HepG2 (cell line): ENCODE data around the gene WDR62. TPM values are rescaled to one million over a fixed set of nuclear protein-coding genes. Genes with fewer than 3 reads are reported as not detected.

Experiments
- ATAC-seq: fragments of 200-7000 bp; cut with Tn5 transposase; 3 replicates; pipeline ENCODE4 v1.9.1; 2020; ENCODE audit warnings: mild to moderate bottlenecking, moderate library complexity
- BruUV-seq: library from RNA; stranded (reverse); fragments of 400-500 nt; replicated peaks from 2 replicates; lab custom pipeline; 2021; lab: Mats Ljungman, UMichigan
- CTCF ChIA-PET: fragments of 300-600 bp; formaldehyde crosslinking; extraction: SDS; loops from one replicate; lab custom pipeline; 2021; ENCODE audit warnings: low total read pairs, inconsistent platforms, low intra/inter-chr PET ratio; lab: Yijun Ruan, JAX
- POLR2A ChIA-PET: fragments of 350-600 bp; sonication (Branson Sonifier 250); formaldehyde crosslinking; loops from one replicate; lab custom pipeline; 2020; ENCODE audit warnings: antibody characterized with exemption, inconsistent platforms; lab: Yijun Ruan, JAX
- DNase-seq: peaks from one replicate; pipeline ENCODE4 v3.0.0-alpha.2; 2015; ENCODE audit warnings: low spot score
- FAIRE-seq: peaks from 3 replicates; lab custom pipeline; 2011; peaks lifted over from hg19 to GRCh38; lab: Jason Lieb, UNC
- H2AFZ ChIP-seq: one replicate; pipeline ENCODE4 v1.6.1; 2011; ENCODE audit warnings: low read length, inconsistent platforms
- H3K27ac ChIP-seq: fragments of 300-600 bp; 3 replicates; pipeline ENCODE4 v1.8.0; 2011; ENCODE audit warnings: mixed run types, mild to moderate bottlenecking, mixed read lengths, low read length, inconsistent platforms; ENCODE audit not compliant: insufficient read depth; ENCODE audit errors: extremely low read length
- H3K27me3 ChIP-seq, 2 experiments: fragments of 200-600 bp in 1 of 2; 2 replicates in 1 of 2; 3 replicates in 1 of 2; pipeline versions ENCODE4 v1.6.0 to v1.8.0; 2011; ENCODE audit warnings: low read length in 2 of 2, mild to moderate bottlenecking in 2 of 2, moderate library complexity in 2 of 2, inconsistent platforms in 1 of 2; ENCODE audit not compliant: insufficient read depth in 2 of 2, control insufficient read depth in 1 of 2
- H3K36me3 ChIP-seq, 2 experiments: fragments of 200-600 bp in 1 of 2; replicated peaks in 1 of 2; 2 replicates in 1 of 2; 3 replicates in 1 of 2; pipeline versions ENCODE4 v1.5.1 to v1.8.0; 2011; ENCODE audit warnings: low read length in 2 of 2, inconsistent platforms in 1 of 2; ENCODE audit not compliant: insufficient read depth in 2 of 2, control insufficient read depth in 1 of 2
- H3K4me1 ChIP-seq: 2 replicates; pipeline ENCODE4 v1.5.1; 2012; ENCODE audit warnings: low read length, inconsistent platforms; ENCODE audit not compliant: insufficient read depth
- H3K4me2 ChIP-seq: 2 replicates; pipeline ENCODE4 v1.6.0; 2011; ENCODE audit warnings: low read depth, low read length, inconsistent platforms
- H3K4me3 ChIP-seq, 3 experiments: fragments of 200-600 bp in 1 of 3; sonication (generic), shearing (Covaris generic) in 1 of 3; replicated peaks in 1 of 3; 2 replicates each; pipeline ENCODE4 v1.5.1; 2011 to 2016; ENCODE audit warnings: low read length in 3 of 3, inconsistent platforms in 2 of 3, low read depth in 2 of 3, mild to moderate bottlenecking in 2 of 3, control low read depth in 1 of 3, mixed read lengths in 1 of 3; ENCODE audit not compliant: insufficient read depth in 1 of 3
- H3K79me2 ChIP-seq: one replicate; pipeline ENCODE4 v1.6.1; 2011; ENCODE audit warnings: low read length, inconsistent platforms; ENCODE audit not compliant: insufficient read depth
- H3K9ac ChIP-seq: 2 replicates; pipeline ENCODE4 v1.6.0; 2011; ENCODE audit warnings: mild to moderate bottlenecking, low read depth, low read length, inconsistent platforms; ENCODE audit not compliant: insufficient read depth
- H3K9me3 ChIP-seq: 2 replicates; pipeline ENCODE4 v1.5.1; 2012; ENCODE audit warnings: mild to moderate bottlenecking, low read length
- H4K20me1 ChIP-seq: 2 replicates; pipeline ENCODE4 v1.6.0; 2011; ENCODE audit warnings: inconsistent platforms, mild to moderate bottlenecking, low read length, moderate library complexity; ENCODE audit not compliant: insufficient read depth
- CREB1 ChIP-seq, 2 experiments: fragments of 450-650 bp in 1 of 2; IDR thresholded peaks; 2 replicates each; pipeline ENCODE4 v1.6.1; 2016 to 2017; ENCODE audit warnings: control low read depth in 1 of 2, mild to moderate bottlenecking in 1 of 2, missing compliant biosample characterization in 1 of 2, missing genetic modification characterization in 1 of 2
- HOXD1 ChIP-seq: sonication (generic); formaldehyde crosslinking; IDR thresholded peaks from 2 replicates; pipeline ENCODE4 v1.5.0; 2020; ENCODE audit warnings: missing genetic modification reagents
- IRF2 ChIP-seq: IDR thresholded peaks from 2 replicates; pipeline ENCODE4 v1.6.1; 2018; ENCODE audit warnings: missing genetic modification reagents, missing compliant biosample characterization
- KLF15 ChIP-seq: sonication (generic); formaldehyde crosslinking; IDR thresholded peaks from 2 replicates; pipeline ENCODE4 v1.8.1; 2023; ENCODE audit warnings: borderline replicate concordance, mild to moderate bottlenecking, inconsistent platforms, missing genetic modification reagents, mixed read lengths
- MAZ ChIP-seq, 2 experiments: sonication (generic) in 1 of 2; formaldehyde crosslinking in 1 of 2; IDR thresholded peaks; 2 replicates each; pipeline versions ENCODE4 v1.5.0 to v1.6.1; 2012 to 2020; ENCODE audit warnings: low read depth in 2 of 2, mild to moderate bottlenecking in 2 of 2, borderline replicate concordance in 1 of 2, improper control_type of control experiment in 1 of 2, low read length in 1 of 2, missing genetic modification reagents in 1 of 2, moderate library complexity in 1 of 2
- NFE2L2 ChIP-seq: fragments of 150-350 bp; IDR thresholded peaks from 2 replicates; pipeline ENCODE4 v1.6.1; 2014; ENCODE audit warnings: low read length
- TOE1 ChIP-seq: sonication (generic); formaldehyde crosslinking; IDR thresholded peaks from 2 replicates; pipeline ENCODE4 v1.4.0; 2020; ENCODE audit warnings: mild to moderate bottlenecking, missing genetic modification reagents
- ZNF12 ChIP-seq: sonication (generic); formaldehyde crosslinking; IDR thresholded peaks from 2 replicates; pipeline ENCODE4 v1.5.0; 2020; ENCODE audit warnings: missing genetic modification reagents
- ZNF143 ChIP-seq: sonication (generic); formaldehyde crosslinking; IDR thresholded peaks from 2 replicates; pipeline ENCODE4 v1.4.0; 2020; ENCODE audit warnings: missing genetic modification reagents
- ZNF264 ChIP-seq: sonication (generic); formaldehyde crosslinking; IDR thresholded peaks from 2 replicates; pipeline ENCODE4 v1.4.0; 2020; ENCODE audit warnings: missing genetic modification reagents
- ZNF776 ChIP-seq: sonication (generic); formaldehyde crosslinking; IDR thresholded peaks from 2 replicates; pipeline ENCODE4 v1.4.0; 2020; ENCODE audit warnings: mild to moderate bottlenecking, missing genetic modification reagents
- ZNF891 ChIP-seq: sonication (generic); formaldehyde crosslinking; IDR thresholded peaks from 2 replicates; pipeline ENCODE4 v1.5.0; 2020; ENCODE audit warnings: mild to moderate bottlenecking, missing genetic modification reagents
- in situ Hi-C: cut with HindIII; loops from 2 replicates; pipeline ENCODE4 v1.10.0; 2017; ENCODE audit warnings: low pct_unique_long_range_greater_than_20kb; ENCODE audit not compliant: extremely low pct_ligation_motif_present
- intact Hi-C: fragments of 100-400 bp; cut with micrococcal nuclease; formaldehyde crosslinking; loops from one replicate; pipeline ENCODE4 v1.10.0; 2022; ENCODE audit not compliant: unreplicated experiment
- polyA plus RNA-seq, 8 experiments: library from polyadenylated mRNA; depleted of rRNA in 3 of 8; stranded (reverse) in 7 of 8; unstranded in 1 of 8; fragments of >200 nt; fragmentation: Illumina TruSeq in 4 of 8; extraction: Trizol in 4 of 8; gene quantifications; 2 replicates each; pipeline versions ENCODE4 v1.2.1 to v1.2.3, GENCODE V29; 2011 to 2016; ENCODE audit warnings: low read depth in 4 of 8, missing spikeins in 1 of 8, mixed read lengths in 1 of 8; ENCODE audit not compliant: insufficient read depth in 1 of 8
- total RNA-seq, 5 experiments: library from RNA; depleted of rRNA; stranded (reverse); fragments of >200 nt; fragmentation: Illumina TruSeq; extraction: Trizol; gene quantifications; 2 replicates each; pipeline ENCODE4 v1.2.3, GENCODE V29; 2016; ENCODE audit warnings: low read depth in 1 of 5
- TF ChIP-seq, protein P1 (sequence below): sonication (generic); formaldehyde crosslinking; IDR thresholded peaks from 2 replicates; pipeline ENCODE4 v1.4.0; 2020; ENCODE audit warnings: mild to moderate bottlenecking, missing genetic modification reagents

The WDR62 gene
- total and polyA plus RNA-seq, 2 of the 13 experiments (the other 11 are each of a cell fraction or from before 2014, with no cell fraction given): 5.8 to 12.5 TPM

DNA sequence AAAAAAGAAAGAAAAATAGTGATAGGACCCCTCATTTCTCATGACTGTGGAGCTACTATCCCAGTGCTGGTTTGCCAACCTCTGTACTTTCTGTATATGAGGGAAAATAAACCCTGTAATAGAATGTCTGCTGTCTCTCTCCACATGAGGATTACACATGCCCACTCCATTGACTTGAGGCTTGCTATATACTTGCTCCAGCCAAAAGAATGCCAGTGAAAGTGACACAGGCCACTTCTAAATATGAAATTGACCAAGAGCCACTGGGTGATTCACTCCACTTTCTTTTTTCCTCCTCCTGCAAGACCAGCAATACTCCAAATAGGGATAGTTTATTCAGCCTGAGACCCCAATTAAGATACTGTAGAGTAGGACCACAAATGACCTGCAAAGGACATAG is 6.9 kb upstream of the WDR62 start:
- Histone ChIP-seq H3K27me3 (no peaks in the 10 kb centered on the region), H3K9me3 (no peaks in the 10 kb centered on the region), H2AFZ (no peak overlapping the region), H4K20me1 (no peaks in the 10 kb centered on the region), H3K27ac (no peak overlapping the region), H3K4me1 (peaks cover 21% of the 10 kb centered on the region), H3K36me3 (no peaks in the 10 kb centered on the region; a peak in 2 of 5 replicates), H3K4me3 (no peak overlapping the region), H3K4me2 (no peak overlapping the region), H3K79me2 (peaks cover 3% of the 10 kb centered on the region), H3K9ac (no peak overlapping the region)
- TF ChIP-seq ZNF264 (CRISPR knock-in tag): no peak
- TF ChIP-seq ZNF12 (CRISPR knock-in tag): no peak
- TF ChIP-seq, protein P1, sequence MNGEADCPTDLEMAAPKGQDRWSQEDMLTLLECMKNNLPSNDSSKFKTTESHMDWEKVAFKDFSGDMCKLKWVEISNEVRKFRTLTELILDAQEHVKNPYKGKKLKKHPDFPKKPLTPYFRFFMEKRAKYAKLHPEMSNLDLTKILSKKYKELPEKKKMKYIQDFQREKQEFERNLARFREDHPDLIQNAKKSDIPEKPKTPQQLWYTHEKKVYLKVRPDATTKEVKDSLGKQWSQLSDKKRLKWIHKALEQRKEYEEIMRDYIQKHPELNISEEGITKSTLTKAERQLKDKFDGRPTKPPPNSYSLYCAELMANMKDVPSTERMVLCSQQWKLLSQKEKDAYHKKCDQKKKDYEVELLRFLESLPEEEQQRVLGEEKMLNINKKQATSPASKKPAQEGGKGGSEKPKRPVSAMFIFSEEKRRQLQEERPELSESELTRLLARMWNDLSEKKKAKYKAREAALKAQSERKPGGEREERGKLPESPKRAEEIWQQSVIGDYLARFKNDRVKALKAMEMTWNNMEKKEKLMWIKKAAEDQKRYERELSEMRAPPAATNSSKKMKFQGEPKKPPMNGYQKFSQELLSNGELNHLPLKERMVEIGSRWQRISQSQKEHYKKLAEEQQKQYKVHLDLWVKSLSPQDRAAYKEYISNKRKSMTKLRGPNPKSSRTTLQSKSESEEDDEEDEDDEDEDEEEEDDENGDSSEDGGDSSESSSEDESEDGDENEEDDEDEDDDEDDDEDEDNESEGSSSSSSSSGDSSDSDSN (CRISPR knock-in tag): no peak
- TF ChIP-seq ZNF891 (CRISPR knock-in tag): no peak
- no peak for TF ChIP-seq HOXD1
- no peak for TF ChIP-seq TOE1
- no peak for TF ChIP-seq MAZ (IDR thresholded peaks at IDR 0.05; ENCODE audit: borderline replicate concordance, low read depth, low read length)
- TF ChIP-seq MAZ (CRISPR knock-in tag; IDR thresholded peaks at IDR 0.05; ENCODE audit: low read depth): no peak
- no peak for TF ChIP-seq ZNF143 (CRISPR knock-in tag)
- TF ChIP-seq ZNF776: no peak
- TF ChIP-seq KLF15 (CRISPR knock-in tag): no peak
- TF ChIP-seq NFE2L2: no peak
- no peak for TF ChIP-seq CREB1 (IDR thresholded peaks at IDR 0.05)
- no peak for TF ChIP-seq CREB1 (CRISPR knock-in tag; IDR thresholded peaks at IDR 0.05)
- TF ChIP-seq IRF2 (CRISPR knock-in tag): no peak
- intact Hi-C loops (no loop called here), in situ Hi-C loops (no loop called here)
- ChIA-PET POLR2A (no interaction called here), CTCF (no interaction called here)
- no peak for FAIRE-seq
- ATAC-seq: no peak
- DNase-seq: no peak
- no TSS peak for BruUV-seq
